ENCODE data around the gene USP19.

The USP19 gene

DNA sequence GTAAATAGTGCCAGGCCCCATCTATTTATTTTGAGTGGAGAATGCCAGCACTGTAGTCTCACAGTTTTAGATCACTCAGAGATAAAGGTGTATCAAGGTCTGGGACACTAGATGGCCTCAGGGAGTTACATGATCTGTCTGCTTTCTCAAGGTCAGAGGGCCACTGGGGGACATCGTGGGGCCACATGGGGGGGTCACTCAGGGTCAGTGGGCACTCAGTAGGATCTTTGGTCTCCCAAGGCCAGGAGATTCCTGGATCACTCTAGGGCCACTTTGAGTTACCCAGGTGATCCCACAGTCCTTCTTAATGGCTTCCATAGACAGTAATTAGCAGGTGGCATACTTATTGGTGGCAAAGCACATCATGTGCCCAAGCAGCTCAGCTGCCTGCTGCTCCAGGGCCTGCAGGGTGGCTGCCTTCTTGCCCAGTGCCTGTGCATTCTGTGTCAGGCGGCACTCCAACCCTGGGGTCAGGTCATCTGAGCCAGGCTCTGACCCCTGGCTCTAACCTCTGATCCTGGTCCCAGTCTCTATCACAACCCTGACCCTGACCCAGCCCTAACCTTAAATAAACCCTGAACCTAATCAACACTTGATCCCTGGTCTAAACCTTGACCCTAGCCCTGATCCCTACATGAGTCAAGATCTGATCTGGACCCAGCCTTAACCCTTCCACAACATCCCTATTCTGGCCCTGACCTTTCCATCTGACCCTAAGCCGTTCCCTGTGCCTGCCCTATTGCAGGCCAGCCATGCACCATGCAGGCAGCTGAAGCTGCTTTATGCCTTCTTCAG is 14.0 kb upstream of the USP19 start:
- DNase-seq = no peak

DNA sequence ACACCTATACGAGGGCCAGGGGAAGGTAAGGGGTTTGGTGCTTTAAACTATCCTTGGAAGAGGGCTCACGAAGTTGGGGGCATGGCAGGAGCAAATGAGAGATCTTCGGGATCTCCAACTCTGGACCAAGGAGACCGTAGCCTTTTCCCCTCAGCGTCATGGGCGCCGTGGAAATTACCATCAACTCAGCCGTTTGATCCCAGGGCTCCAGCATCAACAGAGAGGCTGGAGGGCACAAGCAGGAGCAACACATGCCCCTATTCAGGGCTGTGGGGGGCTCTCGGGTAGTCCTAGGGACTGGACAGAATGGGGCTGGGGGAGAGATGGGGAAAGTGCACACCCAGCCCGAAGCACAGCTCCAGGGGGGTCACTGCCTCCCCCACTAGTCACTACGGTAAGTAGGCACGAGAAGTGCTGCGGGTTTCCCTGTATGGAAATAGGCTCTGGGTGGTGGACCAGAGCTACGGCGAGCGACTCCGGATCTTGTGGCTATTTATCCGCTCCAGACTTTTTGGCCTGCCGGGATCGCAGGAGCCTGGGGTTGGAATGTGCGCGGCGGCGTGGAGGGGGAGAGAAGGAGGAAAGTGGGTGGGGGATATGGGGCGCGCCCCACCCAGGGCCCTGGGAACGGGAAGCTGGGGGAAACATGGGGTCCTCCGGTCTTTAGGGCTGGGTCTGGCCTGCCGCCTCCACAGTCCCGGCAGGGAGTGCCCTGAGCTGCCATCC is 12.8 kb upstream of the USP19 start:
- DNase-seq = peak; percentile 48

DNA sequence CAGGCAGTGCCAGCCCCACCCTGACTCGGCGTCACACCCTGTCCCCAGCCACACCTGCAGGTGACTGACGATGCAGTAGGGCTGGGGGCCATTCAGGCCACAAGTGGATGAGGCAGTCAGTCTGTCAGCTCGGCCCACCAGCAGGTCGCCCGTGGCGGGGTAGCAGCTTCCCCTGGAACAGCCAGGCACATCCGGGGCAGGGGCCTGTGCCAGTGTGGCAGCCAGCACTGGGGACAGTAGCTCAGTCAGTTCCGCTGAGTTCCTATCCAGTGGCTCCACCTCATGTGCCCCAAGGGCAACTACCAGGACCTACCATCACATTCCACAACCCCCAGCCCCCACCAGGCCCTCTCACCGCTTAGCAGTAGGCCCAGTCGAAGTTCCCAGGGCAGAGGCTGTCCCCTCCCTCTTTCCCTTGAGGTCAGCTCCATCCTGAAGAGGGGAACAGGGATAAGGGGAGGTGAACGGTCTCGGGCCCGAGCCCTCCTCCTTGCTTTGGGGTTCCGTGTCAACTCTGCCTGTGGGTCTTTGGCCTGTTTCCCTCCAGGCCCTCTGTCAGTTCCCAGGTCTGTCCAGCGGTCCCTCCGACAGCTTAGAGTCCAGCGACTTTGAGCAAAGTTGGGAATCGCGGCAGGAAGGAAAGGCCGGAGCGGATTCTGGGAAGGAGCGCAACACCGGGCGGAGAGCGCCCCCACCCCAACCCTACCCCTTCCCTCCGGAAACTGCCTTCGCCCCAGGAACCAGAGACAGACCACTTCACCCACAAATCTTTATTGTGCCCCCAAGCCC is 12.0 kb upstream of the USP19 start, which contains the start of gene LAMB2:
Gene LAMB2 (minus strand): TSS at position 614 of the 789 bp plus-strand sequence. CDS start 183 bp downstream, at position 431.
- DNase-seq = peak; percentile 21

DNA sequence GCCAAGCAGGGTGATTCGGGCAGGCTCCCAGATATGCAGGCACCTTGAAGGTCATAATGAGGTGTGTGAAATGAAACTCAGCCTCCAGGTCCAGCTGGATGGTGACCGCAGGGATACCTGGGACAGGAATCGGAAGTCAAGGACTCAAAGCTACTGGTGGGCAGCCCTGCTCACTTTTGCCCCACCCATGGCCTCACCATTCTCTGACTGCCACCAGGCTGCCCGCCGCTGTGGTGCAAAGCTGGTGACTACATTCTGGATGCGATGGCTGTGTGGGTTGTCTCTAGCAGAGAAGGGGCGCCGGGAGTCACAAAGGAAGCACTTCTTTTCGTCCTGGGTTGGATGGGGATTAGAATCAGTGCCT is 11.4 kb upstream of the USP19 start:
- no peak for DNase-seq

DNA sequence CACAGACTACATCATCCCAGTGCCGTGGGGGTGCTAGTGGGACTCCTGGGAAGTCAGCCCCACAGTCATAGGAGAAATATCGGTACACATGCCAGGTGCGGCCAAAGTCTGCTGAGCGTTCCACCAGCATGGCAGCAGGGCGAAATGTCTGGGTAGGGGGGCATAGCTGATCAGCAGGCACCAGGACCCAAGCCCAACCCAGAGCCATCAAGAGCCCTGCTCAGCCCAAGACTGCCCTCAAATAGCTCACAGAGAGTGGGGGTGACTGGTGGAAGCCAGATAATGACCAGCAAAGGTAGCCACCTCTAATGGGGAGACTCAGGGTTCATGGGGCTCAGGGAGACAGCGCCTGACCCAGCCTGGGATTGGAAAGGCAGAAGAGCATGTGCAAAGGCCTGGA is 11.0 kb upstream of the USP19 start:
- no peak for DNase-seq

DNA sequence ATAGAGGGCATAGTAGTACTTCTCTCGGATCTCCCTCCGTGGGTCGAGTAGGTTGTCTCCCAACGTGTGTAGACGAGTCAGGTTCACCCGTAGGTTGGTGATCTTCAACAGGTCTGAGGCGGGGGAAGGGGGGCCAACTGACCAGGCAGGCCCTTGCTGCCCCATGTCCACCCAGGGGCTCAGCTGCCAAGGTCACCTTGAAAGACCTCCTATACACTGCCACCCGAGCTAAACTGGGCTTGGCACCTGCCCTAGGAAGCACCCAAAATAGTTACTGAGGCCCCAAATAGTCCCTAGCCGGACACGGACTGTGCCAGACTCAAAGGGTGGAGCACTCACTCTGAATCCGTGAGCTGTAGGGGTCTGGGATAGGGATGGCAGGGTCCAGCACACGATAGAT is 10.4 kb upstream of the USP19 start:
- no peak for DNase-seq

DNA sequence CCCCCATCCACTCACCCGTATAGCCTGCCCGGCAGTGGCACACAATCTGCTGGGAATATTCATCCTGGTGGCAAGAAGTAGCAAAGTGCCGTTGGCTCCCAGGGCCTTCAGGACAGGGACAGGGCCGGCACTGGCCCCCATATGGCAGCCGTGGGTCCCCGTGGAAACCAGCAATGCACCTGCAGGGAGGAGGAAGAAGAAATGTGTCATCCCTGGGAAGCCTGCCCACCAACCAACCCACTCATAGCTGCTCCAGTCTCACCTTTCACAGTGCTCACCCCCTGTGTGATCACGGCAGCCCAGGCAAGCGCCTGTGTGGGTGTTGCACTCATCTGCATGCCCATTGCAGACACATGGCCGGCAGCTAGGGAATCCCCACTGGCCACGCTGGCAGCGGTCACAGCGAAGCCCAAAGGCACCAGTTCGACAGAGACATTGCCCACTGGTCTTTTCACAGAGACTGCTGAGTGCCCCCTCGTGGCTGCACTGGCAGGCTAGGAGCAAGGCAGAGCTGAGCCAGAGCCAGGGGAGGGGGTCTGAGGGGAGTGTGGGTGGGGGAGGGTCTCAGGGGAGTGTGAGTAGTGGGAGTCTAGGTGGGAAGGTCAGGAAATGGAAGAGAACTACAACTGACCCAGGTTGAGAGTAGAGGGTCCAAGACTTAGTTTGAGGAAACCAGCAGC is 4.5 kb upstream of the USP19 start:
- DNase-seq = no peak

DNA sequence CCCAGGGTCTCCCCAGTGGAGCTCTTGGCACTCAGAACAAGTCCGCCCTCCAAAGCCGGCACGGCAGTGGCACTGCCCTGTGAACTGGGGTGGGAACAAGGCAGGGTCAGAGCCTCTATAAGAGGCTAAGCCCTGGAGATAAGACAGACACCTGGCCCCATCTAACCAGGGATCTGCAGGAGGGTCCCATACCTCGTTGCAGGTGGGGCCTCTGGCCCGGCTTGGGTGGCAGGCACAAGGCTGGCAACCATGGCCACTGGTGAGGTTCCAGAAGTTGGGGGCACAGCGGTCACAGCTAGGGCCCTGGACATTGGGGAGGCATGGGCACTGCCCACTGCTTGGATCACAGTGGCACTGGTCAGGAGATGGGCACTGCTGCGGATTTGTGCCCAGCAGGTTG is 3.6 kb upstream of the USP19 start:
- no peak for DNase-seq

DNA sequence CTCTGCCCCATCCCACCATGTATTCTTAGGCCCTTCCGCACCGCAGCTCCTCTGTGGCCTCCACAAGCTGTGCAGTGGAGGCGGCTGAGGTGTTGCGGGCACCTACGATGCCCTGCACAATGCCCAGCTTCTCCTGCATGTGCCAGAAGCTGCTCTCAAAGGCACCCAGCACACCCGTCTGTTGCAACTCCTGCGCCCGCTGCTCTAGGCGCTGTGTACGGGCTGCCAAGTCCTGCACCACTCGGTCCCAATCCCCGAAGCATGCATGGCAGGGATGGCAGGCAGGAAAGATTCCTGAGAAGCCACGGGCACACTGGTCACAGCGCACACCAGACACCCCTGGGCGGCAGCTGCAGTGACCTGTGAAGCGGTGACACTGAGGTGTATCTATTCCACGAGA is 3.1 kb upstream of the USP19 start:
- no peak for DNase-seq

DNA sequence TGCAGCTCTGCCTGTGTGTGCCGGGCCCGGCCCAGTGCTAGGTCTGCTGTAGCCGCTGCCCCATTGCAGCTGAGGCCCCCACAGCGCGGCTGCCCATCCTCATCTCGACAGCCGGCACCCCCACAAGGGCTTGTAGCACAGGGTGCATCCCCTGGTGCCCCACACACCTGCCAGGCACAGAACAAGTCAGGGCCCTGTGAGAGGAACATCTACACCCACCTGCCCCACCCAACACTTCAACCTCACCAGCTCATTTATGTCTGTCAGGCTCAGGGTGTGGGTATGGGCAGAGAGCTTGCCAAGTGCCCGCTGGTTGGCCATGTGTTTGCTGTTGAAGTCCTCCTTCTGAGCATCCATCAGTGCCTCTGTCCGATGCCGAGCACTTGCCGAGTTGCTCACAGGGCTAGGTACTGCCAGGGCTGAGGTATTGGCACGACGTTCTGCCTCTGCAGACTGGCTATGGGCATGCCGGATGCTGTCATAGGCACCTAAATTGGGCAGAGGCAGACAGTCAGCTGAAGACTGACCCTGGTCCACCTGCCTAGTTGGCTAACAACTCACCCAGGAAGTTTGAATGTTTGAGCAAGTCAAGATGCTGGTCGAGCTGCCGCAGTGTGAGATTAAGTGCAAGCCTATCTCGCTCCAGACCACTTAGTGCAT is 2.4 kb upstream of the USP19 start:
- no peak for DNase-seq

DNA sequence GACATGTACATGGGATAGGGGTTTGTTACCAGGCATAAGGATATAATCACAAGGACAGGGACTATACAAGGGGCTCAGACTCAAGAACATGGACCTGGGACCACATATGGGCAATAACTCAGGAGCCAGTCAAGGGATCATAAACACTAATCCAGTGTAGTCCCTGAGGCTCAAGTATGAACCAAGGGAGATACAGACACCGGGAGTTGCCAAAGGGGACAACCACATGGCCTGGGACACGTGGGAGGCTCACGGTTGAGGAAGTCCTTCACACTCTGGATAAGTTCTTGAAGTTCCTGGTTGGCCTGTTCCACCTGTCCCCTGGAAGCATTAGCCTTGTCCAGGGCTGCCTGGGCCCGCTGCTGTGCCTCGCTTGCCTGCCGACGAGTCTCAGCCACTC is 1.8 kb upstream of the USP19 start:
- DNase-seq = no peak

DNA sequence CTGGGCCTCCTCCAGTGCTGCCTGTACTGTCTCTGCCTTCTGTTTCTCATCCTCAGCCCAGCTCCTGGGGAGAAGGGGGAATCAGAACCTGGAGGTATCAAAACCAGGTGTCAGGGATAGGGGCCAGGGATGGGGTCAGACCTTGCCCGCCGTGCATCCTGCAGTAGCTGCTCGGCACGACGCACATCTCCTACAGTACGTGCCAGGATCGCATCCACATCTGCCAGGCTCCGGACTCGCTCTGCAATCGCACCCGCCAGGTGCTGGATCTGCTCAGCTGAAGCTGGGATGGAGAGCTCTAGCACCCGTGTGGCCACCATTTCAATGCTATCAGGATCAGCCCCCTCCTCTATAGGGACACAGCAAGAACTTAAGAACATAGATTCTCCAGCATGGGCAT is 1.4 kb upstream of the USP19 start:
- DNase-seq = no peak

DNA sequence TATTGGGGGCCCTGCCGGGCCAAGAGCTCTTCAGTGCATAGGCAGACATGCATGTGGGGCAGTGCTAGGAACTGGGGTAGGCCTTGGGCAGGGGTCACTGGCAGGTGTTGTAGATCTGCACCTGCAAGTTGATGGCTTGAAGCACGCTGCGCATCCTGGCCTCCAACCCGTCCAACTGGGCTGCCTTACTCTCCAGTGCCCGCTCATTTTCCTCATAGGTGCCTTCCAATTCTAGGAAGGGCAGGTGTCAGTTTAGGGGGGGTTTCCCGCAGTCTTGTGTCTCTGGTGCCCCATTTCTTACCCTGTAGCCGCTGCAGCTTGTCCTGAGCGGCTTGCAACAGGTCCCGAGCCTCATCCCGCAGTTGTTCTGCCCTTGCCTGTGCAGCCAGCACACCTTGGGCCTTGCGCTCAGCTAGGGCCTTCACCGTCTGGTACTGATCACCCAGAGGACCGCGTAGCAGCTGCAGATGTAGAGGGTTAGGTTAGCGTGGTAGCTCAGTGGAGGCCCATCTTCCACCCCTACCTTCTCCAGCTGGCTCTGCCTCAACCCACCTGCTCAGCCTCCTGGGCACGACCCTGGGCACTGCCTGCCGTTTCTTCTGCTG is 611 bp upstream of the USP19 start:
- DNase-seq = no peak

DNA sequence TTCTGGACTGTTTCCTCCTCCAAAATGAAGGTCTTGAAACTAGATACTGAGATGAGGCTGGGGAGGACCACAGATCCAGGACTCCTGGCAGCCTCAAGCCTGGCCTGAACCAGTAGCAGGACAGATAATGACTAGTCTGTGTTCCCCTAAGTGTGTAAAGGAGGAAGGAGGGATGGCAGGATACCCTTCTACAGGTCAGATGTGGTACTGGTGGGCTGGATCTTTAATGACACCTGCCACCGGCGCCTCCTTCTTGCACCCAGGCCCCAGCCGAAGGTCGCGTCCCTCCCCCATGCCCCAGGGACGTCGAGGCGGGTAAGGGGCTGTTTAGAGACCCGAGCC is 556 bp downstream of the USP19 start:
- no peak for DNase-seq

DNA sequence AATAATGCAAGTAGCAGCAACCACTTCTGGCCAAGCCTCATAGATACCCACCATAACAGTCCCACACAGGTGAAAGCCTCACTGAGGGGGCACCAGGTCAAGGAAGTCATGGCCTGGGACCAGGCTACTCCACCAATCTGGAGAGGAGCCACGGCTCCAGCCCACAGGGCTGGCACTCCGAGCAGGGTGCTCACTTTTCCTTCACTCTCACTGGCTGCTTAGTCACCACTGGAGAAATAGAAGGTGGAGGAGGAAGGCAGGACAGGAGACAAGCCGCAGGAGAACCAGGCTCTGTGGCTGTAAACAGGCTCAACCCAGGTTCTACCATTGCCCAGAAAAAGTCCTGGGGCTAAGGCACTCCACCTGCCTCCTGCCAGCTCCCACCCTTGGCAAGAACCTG is 1.2 kb downstream of the USP19 start:
- no peak for DNase-seq

DNA sequence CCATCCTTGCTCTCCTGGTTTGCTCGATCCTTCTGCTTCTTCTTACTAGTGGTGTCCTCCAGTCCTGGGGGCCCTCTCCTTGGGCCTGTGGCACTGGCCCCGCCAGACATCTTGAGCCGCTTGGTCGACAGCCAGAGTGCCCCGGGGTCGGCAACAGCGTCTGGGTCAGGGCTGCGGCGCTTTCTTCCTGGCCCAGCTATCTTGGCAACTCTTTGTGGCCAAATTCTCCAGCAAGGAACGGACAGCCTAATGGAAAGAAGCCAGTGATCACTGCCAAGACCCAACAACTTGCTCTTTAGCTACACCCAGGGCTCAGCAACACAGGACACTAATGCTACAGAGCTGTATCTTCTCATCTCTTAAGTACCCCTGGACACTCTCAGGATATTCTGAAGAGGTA is 1.6 kb downstream of the USP19 start:
- no peak for DNase-seq

DNA sequence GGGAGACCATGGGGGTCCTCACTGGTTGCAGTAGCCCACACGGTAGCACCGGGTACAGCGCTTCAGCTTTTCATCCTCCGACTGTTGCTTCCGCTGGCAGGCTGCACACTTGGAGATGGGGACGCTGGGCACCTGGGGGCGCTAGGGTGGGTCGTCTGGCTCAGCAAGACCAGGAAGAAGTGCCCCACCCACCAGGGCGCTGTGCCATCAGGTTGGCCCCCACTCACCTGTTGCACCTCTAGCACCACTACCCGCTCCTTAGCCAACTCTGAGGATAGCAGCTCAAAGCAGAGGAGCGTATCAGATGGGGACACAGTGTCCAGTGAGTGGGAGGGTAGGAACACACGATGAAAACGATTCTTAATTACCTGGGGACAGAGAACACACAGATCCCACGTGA is 8.4 kb downstream of the USP19 start:
- DNase-seq = no peak

DNA sequence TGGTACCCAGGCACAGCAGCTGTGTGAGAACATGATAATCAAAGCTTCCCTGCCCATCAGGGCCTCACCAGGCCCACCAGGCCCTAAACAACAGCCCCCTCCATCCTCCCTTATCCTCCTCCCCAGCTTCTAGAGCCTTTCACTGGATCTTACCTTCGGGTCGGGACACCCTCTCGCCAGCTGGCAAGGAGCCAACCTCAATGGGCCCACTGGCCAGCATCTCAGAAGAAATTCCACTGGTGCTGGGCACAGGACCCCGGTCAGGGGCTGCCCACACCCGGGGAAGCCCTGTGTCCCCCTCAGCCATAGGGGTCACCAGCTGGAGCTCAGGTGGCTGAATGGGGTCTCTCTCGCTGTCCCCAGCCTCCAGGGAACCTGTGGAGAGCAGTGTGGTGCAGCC is 9.3 kb downstream of the USP19 start:
- DNase-seq = no peak

DNA sequence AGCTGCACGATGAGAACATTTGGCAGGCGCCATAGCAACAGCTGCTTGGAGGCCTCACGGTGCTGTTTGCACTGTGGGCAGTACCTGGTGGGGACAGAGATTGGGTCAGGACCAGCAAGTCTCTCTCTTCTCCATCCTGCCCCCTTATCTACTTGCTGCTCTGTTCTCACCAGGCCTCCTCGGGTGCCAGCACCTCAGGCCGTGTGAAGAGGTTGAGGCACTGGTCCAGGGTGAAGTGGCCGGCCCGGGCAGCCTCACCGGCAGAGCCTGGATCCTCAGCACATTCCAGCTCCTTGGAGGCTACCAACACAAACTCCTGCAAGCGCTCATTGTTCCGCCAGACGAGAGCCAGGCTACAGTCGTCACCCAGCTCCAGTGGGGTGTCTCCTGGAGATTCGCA is 9.8 kb downstream of the USP19 start:
- DNase-seq = no peak

DNA sequence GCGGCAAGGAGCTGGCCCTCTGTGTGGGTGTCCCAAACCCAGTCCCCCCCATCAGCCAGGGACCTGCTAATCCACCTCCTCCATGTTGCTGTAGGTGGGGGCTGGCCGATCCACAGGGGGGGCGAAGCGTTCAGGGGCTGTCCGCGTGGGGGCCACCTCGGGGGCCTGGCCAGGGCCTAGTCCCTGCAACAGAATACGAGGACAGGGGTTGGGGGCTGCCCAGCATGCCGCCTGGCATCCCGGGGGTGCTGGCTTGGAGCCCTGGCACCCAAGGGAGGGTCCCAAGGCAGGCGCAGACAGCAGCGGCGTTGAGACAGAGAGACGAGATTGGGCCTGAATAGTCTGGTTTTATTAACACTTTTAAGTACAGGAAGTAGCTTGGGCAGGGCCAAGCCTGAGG is 12.3 kb downstream of the USP19 start:
- DNase-seq = no peak

DNA sequence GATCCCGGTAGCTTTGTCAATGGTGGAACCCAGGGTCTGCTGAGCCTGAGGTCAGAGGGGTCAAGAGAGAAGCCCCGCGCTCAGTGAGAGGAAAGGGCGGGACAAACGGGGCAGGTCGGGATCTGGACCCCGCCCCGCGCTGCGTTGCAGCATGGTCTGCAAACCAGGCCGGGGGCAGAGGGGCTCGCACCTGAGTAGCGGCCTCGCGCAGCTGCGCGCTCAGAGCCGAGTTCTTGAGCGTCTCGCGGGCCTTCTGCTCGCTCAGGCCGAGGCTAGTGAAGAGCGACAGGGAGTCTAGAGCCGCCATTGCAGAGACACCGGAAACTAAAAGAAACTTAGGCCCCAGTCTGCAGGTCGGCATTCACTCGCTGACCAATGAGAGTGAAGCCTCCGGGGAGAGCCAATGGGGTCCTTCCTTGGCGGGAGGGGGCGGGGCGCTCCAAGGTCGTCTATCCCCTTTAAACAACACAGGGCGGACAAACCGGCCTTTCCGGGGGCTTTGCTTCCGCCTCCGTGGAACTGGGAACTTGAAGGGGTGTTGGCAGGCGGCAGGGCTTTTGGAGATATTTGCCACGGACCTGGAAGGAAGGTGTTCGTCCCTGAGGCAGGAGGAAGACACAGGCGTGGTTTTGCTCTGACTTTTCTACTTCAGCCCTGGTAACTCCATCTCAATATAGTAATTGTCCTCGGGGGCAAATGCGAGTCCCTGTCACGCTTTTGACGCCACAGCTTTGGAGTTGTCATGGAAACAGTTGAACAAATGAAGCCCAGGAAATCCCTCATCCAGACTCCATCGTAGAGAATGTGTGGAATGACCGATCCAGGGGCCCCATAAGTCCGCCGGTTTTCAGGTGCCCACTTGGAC is 16.0 kb downstream of the USP19 start, which contains the start of gene QARS1:
Gene QARS1 (minus strand): TSS at position 331 of the 865 bp plus-strand sequence. CDS start 24 bp downstream, at position 307.
- peak; percentile 64 for DNase-seq
